ENCODE results near the gene TEDC1. TPM values are rescaled to one million over a fixed set of nuclear protein-coding genes. Genes with fewer than 3 reads are reported as not detected.
A peak's percentile ranks its signal among the peaks of the same experiment; 100 is the strongest.
"Not testable (repeated sequence)": the region's sequence is repeated elsewhere in the genome, so short reads cannot be mapped to it uniquely, and the experiment has no call there.

TEDC1 gene
- total RNA-seq, 1 donor from 2014 or later = 9.9 TPM

DNA sequence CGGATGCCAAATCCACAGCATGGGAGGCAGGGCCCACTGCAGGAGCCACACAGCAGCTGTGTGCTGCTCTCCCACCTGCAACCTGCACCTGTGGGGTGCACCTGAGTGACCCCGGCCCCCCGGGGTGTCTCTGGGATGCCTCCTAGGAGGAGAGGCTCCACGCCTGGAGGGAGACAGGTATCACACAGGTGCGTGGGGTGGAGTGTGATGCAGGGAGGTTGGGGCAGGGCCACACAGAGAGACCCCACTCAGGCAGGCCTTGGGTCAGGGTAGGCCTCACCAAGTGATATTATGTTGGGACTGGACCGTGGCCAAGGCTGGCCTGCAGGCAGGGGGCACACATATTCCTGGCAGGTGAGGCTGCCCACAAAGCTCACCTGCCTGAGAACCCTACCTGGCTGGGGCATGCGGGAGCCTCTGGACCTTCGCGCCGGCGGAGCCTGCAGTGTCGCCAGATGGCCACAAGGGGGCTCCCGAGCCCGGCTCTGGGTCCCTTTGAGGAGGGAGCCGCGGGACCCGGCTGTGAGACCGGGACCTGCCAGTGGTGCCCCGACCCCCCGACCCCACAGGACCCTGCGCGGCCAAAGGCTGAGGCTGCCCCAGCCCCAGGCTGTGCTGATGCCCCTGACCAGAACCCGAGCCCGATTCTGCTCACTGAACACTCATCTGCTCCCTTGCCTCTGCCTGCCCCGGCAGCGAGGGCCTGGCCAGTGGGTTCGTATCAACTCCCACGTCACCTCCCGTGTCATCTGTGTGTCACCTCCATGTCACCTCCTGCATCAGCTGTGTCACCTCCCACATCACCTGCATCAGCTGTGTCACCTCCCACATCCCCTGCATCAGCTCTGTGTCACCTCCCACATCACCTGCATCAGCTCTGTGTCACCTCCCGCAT, 46.8 kb downstream of the TEDC1 start:
- peak in 1 of 2 donors; percentile 13 for DNase-seq (ENCODE audit: low read depth in 2 of 2)

DNA sequence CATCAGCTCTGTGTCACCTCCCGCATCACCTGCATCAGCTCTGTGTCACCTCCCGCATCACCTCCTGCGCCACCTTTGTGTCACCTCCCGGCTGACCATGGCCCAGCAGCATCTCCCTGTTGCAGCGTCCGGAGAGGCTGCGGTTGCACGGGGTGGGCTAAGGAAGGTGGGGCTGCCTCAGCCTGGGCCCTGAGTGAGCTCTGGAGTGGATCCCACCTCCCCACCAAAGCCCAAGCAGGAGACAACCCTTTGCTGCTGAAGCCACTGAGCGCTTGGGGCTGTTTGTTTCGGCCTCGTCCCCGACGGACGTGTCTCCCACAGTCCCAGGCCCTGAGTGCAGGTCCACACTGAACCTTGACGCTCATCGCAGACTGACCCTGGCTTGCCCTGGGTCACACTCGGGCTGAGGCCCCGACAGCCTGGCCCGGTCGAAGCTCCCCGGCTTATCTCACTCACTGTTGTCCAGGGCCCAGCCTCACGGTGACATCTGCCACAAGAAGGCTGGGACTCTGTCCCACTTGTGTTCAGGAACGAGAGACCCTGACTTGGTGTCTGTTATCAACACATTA, 47.5 kb downstream of the TEDC1 start:
- no peak for DNase-seq (ENCODE audit: low read depth in 2 of 2)

DNA sequence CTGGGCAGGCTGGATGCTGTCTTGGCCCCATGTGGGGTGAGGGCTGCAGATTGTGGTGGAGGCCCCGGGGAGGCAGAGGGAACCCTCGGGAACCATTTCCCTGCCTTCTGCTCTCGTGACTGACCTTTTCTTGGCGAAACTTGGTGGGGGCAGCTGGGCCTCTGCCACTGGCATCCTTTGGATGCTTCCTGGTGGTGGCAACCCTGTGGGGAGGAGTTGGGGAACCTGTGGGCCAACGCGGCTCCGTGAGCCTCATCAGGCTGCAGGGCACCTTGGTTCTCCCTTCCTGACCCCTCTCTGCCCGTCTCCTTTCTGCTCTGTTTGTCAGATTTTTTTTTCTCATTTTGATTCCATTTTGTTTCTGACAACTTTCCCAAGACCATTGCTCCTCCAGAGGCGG, 49.8 kb downstream of the TEDC1 start:
- DNase-seq (ENCODE audit: low read depth in 2 of 2) = no peak

- no peak for DNase-seq (ENCODE audit: low read depth in 2 of 2)
Measured at GRCh38 chr14:105541218-105541875, 50.3 kb downstream of the TEDC1 start.

- not testable (repeated sequence) for DNase-seq (ENCODE audit: low read depth in 2 of 2)
Measured at GRCh38 chr14:105545676-105546075, 54.6 kb downstream of the TEDC1 start.

- DNase-seq (ENCODE audit: low read depth in 2 of 2) = not testable (repeated sequence)
Measured at GRCh38 chr14:105546410-105546809, 55.4 kb downstream of the TEDC1 start.

- DNase-seq (ENCODE audit: low read depth in 2 of 2) = not testable (repeated sequence)
Measured at GRCh38 chr14:105547072-105547471, 56.0 kb downstream of the TEDC1 start.

- DNase-seq (ENCODE audit: low read depth in 2 of 2) = no peak
Measured at GRCh38 chr14:105547741-105548169, 56.7 kb downstream of the TEDC1 start.

Other genes with a start within 250 kb of the TEDC1 start
- gene BTBD6, start 242.7 kb upstream of the TEDC1 start, total RNA-seq = 33.4 and 54.1 TPM in 2 replicates
- 20.8 and 27.1 TPM in 2 replicates for gene BRF1, start 190.2 kb upstream of the TEDC1 start, total RNA-seq
- 30.3 and 54.6 TPM in 2 replicates for gene PACS2, start 176.5 kb upstream of the TEDC1 start, total RNA-seq
- gene TEX22, start 92.7 kb upstream of the TEDC1 start, total RNA-seq = under 0.01 and 0.13 TPM in 2 replicates
- 23.5 and 31.7 TPM in 2 replicates for gene MTA1, start 71.4 kb upstream of the TEDC1 start, total RNA-seq
- 137 and 173 TPM in 2 replicates for gene CRIP2, start 16.4 kb upstream of the TEDC1 start, total RNA-seq
- gene CRIP1, start 4.4 kb upstream of the TEDC1 start, total RNA-seq = 0.38 and 0.90 TPM in 2 replicates
- 6.4 and 9.5 TPM in 2 replicates for gene TMEM121, start 35.3 kb downstream of the TEDC1 start, total RNA-seq

Measured in dermis microvascular lymphatic vessel endothelial cell (primary cell).